Measurements from ENCODE around the gene SNX25.

Gene SNX25

DNA sequence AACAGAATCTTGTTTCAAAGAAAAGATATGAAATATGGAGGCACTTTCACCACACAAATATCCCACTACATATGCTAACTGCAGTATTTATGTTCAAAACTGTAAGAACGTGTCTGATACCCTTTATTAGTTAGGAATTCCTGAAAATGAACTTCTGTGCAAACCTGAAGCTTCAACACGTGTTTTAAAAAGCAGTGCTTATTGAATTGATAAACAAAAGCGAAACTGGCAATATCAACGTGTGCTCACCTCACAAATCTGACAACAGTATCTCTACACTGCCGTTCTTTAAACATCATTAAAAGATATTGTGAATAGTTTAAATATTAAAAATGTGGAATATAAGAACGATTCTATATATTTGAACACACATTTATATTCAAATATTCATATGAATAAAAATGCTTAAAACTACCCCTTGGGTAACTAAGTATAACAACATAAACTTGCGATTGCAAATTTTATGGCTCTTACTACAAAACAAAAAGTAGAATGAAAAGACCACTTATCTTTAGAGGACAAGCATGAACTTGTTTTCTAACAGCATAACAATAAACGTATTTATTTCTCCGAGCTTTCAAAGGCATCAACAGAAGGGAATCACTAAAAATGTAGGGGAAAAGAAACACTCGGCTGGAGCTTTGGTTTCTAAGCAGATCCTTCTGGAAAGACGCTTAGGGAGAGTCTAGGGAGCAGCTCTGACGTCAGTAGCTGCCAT, 186.0 kb downstream of the SNX25 start, which contains the start of gene LRP2BP:
Gene LRP2BP, minus strand, starts transcription at position 687 of the 718 bp plus-strand sequence. CDS start 17,738 bp downstream, outside the sequence.
- peaks cover 72% of the 10 kb centered on the region for H3K4me1 ChIP-seq
- H3K27me3 ChIP-seq, result no peaks in the 10 kb centered on the region
- peak within 1 kb of the TSS; percentile 90 for H3K4me2 ChIP-seq
- peaks cover 14% of the 10 kb centered on the region for H3K36me3 ChIP-seq
- peak within 1 kb of the TSS; percentile 93 for H3K4me3 ChIP-seq
- H3K9me3 ChIP-seq, result no peaks in the 10 kb centered on the region
- peak within 1 kb of the TSS; percentile 88 for H3K27ac ChIP-seq
- peak within 1 kb of the TSS; percentile 84 for H3K9ac ChIP-seq
- TF ChIP-seq Cebpa-rat (IDR thresholded peaks at IDR 0.05), result no peak
- H4K20me1 ChIP-seq, result peaks cover 5% of the 10 kb centered on the region; the same call in 1 of the 2 replicates

- Histone ChIP-seq H3K9ac (peak overlapping the region; percentile 84), H3K27me3 (no peaks in the 10 kb centered on the region), H4K20me1 (peaks cover 5% of the 10 kb centered on the region; the same call in 1 of the 2 replicates), H3K9me3 (no peaks in the 10 kb centered on the region), H3K36me3 (peaks cover 18% of the 10 kb centered on the region), H3K27ac (peak overlapping the region; percentile 88), H3K4me2 (peak overlapping the region; percentile 90), H3K4me3 (peak overlapping the region; percentile 93), H3K4me1 (peaks cover 72% of the 10 kb centered on the region)
- no peak for TF ChIP-seq Cebpa-rat (IDR thresholded peaks at IDR 0.05)
Measured at GRCh38 chr4:185395956-185396723, 186.7 kb downstream of the SNX25 start.

GRCh38 chr4:185396724-185397385, 187.5 kb downstream of the SNX25 start, which contains the start of gene ANKRD37:
Gene ANKRD37 (plus strand): TSS chr4:185396841. CDS start chr4:185396924, 83 bp downstream.
- Histone ChIP-seq H3K4me2 (peak within 1 kb of the TSS; percentile 90), H3K27me3 (no peaks in the 10 kb centered on the region), H3K36me3 (peaks cover 23% of the 10 kb centered on the region), H3K4me3 (peak within 1 kb of the TSS; percentile 93), H3K27ac (peak within 1 kb of the TSS; percentile 88), H3K4me1 (peaks cover 71% of the 10 kb centered on the region), H4K20me1 (peaks cover 5% of the 10 kb centered on the region; the same call in 1 of the 2 replicates), H3K9ac (peak within 1 kb of the TSS; percentile 84), H3K9me3 (no peaks in the 10 kb centered on the region)
- TF ChIP-seq Cebpa-rat (IDR thresholded peaks at IDR 0.05), result no peak

DNA sequence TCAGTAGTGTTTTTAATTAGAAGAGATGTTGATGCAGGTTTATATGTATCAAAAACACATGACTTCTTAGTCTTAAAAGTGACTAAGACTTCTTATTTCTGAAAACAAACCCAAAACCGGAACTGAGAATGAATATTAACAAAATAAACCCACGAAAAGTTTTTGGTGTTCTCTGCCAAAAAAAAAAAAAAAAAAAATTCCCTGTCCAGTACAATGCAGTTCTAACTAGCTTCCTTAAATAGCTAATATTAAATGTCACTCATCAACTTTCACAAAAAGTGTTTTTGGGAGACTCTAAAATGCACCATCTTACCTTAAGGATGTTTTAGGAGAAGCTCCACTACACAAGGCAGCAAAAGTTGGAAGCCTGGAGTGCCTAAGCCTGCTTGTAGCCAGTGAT, 189.2 kb downstream of the SNX25 start:
- peaks cover 35% of the 10 kb centered on the region for H3K36me3 ChIP-seq
- TF ChIP-seq Cebpa-rat (IDR thresholded peaks at IDR 0.05), result no peak

GRCh38 chr4:185399466-185399865, 190.1 kb downstream of the SNX25 start:
- H3K4me3 ChIP-seq, result no peak overlapping the region

More for the DNA sequence above, 189.2 kb downstream of the SNX25 start:
- Histone ChIP-seq H3K27ac (no peak overlapping the region), H3K9me3 (no peaks in the 10 kb centered on the region), H3K27me3 (no peaks in the 10 kb centered on the region), H3K4me1 (peaks cover 54% of the 10 kb centered on the region), H3K4me2 (peak overlapping the region; percentile 90; the same call in 1 of the 2 replicates), H3K4me3 (no peak overlapping the region), H3K9ac (no peak overlapping the region), H4K20me1 (peaks cover 5% of the 10 kb centered on the region; the same call in 1 of the 2 replicates)

GRCh38 chr4:185404031-185404430, 194.6 kb downstream of the SNX25 start:
- TF ChIP-seq Cebpa-rat (IDR thresholded peaks at IDR 0.05), result no peak
- Histone ChIP-seq H3K9ac (no peak overlapping the region), H3K4me1 (peaks cover 14% of the 10 kb centered on the region; the same call in 1 of the 2 replicates), H3K4me3 (no peak overlapping the region), H3K27ac (no peak overlapping the region), H3K36me3 (peaks cover 68% of the 10 kb centered on the region), H3K27me3 (no peaks in the 10 kb centered on the region), H3K4me2 (no peak overlapping the region), H3K9me3 (no peaks in the 10 kb centered on the region), H4K20me1 (no peaks in the 10 kb centered on the region)

More at GRCh38 chr4:185399466-185399865, 190.1 kb downstream of the SNX25 start:
- Histone ChIP-seq H3K4me2 (peak overlapping the region; percentile 90; the same call in 1 of the 2 replicates), H3K27me3 (no peaks in the 10 kb centered on the region), H3K27ac (no peak overlapping the region), H3K9ac (no peak overlapping the region), H3K4me1 (peaks cover 45% of the 10 kb centered on the region), H3K36me3 (peaks cover 41% of the 10 kb centered on the region), H4K20me1 (peaks cover 5% of the 10 kb centered on the region; the same call in 1 of the 2 replicates), H3K9me3 (no peaks in the 10 kb centered on the region)
- TF ChIP-seq Cebpa-rat (IDR thresholded peaks at IDR 0.05), result no peak

DNA sequence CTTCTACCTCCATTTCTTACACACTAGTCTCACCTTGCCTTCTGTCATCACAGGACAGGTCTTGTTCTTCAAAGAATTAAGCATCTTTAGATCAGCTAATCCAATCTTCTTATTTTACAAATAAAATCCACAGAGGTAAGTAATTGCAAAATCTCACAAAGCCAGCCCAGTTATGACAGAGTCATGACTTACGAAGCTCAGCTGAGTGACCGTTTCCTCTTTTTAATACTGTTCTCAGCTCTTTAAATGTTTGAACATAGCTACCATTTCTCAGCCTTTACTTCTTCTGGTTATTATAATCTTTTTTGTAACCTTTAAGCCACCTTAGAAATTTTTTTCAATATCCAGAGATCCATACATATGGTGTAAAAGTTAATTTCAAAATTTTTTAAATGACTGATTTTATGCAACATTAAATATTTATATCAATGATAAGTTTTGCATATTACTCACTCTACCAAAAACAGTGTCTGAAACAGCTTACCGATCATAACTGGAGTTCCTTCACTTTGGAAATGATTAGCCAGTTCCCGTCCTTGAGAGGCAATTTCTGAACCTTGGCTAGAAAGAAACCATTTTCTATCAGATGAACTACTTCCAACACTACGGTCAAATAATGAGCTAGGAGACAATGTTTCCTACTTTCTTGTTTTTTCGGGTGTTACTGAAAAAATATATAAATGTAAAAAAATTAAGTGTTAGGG, 196.1 kb downstream of the SNX25 start:
- Histone ChIP-seq H3K9ac (no peak overlapping the region), H3K4me1 (no peaks in the 10 kb centered on the region), H3K4me2 (no peak overlapping the region), H3K36me3 (peaks cover 62% of the 10 kb centered on the region), H3K27ac (no peak overlapping the region), H3K27me3 (no peaks in the 10 kb centered on the region), H4K20me1 (no peaks in the 10 kb centered on the region), H3K4me3 (no peak overlapping the region), H3K9me3 (no peaks in the 10 kb centered on the region)
- TF ChIP-seq Cebpa-rat (IDR thresholded peaks at IDR 0.05), result no peak

- no peak for TF ChIP-seq Cebpa-rat (IDR thresholded peaks at IDR 0.05)
- H4K20me1 ChIP-seq, result no peaks in the 10 kb centered on the region
- H3K9me3 ChIP-seq, result no peaks in the 10 kb centered on the region
- no peak overlapping the region for H3K4me2 ChIP-seq
- no peak overlapping the region for H3K9ac ChIP-seq
- H3K4me3 ChIP-seq, result no peak overlapping the region
- no peaks in the 10 kb centered on the region for H3K4me1 ChIP-seq
- peaks cover 61% of the 10 kb centered on the region for H3K36me3 ChIP-seq
- H3K27me3 ChIP-seq, result no peaks in the 10 kb centered on the region
- no peak overlapping the region for H3K27ac ChIP-seq
Measured at GRCh38 chr4:185408432-185408831, 199.0 kb downstream of the SNX25 start.

- no peaks in the 10 kb centered on the region for H3K27me3 ChIP-seq
- TF ChIP-seq Cebpa-rat (IDR thresholded peaks at IDR 0.05), result no peak
- H3K9ac ChIP-seq, result no peak overlapping the region
- no peak overlapping the region for H3K27ac ChIP-seq
- H3K4me2 ChIP-seq, result no peak overlapping the region
- peaks cover 52% of the 10 kb centered on the region for H3K36me3 ChIP-seq
- no peaks in the 10 kb centered on the region for H4K20me1 ChIP-seq
- H3K4me3 ChIP-seq, result no peak overlapping the region
- no peaks in the 10 kb centered on the region for H3K9me3 ChIP-seq
- H3K4me1 ChIP-seq, result no peaks in the 10 kb centered on the region
Measured at GRCh38 chr4:185411849-185412248, 202.5 kb downstream of the SNX25 start.

Data from BLaER1 (cell line).